ENCODE data around the gene DEFB131A. TPM values are rescaled to one million over a fixed set of nuclear protein-coding genes. Genes with fewer than 3 reads are reported as not detected.
"Not testable (repeated sequence)": the region's sequence is repeated elsewhere in the genome, so short reads cannot be mapped to it uniquely, and the experiment has no call there.

DEFB131A gene, protein sequence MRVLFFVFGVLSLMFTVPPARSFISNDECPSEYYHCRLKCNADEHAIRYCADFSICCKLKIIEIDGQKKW
- not detected for total RNA-seq

DNA sequence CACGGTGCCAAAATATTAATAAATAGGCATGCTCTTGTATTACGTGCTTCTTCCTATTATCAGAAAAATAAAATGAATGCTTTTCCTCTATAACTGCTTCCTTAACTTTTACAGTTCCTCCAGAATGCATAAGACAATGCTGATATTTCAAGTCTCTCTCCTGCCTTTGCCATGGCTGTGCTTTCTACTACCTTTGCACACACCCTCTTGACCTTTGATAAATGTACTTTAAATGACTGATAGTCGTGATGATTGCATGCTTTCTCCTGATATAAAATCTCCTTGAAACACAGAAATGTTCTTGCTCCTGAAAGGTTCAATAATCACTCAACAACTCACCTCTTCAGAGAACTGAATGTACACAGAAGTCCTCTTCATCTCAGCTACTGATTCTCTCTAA lies at the start of gene DEFB131A:
TSS of gene DEFB131A (plus strand) at position 301 of the 400 bp plus-strand sequence. CDS start 120 bp downstream, outside the sequence.
- ATAC-seq; intact Hi-C loops (cut with DNase I); DNase-seq (ENCODE audit: low spot score): not testable (repeated sequence)

DNA sequence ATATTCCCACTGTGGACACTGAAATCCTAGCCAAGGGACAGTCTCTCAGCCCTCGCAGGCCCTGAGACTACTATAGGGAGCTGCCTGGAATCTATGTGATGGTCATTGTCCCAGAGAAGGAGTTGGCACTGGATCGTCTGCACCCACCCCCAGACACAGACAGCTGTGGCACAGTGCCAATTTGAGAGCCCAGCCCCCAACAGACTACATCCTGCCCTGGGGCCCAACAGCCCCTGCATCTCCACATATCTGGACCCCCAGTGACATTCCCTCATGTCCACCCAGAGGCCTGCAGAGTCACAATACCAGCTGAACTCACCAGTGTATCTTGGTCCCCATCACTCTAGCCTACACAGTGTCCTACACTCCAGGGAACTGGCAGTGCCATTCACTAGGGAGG lies 38.4 kb upstream of the DEFB131A start:
- intact Hi-C loops (cut with DNase I); ATAC-seq; DNase-seq (ENCODE audit: low spot score): not testable (repeated sequence)

DNA sequence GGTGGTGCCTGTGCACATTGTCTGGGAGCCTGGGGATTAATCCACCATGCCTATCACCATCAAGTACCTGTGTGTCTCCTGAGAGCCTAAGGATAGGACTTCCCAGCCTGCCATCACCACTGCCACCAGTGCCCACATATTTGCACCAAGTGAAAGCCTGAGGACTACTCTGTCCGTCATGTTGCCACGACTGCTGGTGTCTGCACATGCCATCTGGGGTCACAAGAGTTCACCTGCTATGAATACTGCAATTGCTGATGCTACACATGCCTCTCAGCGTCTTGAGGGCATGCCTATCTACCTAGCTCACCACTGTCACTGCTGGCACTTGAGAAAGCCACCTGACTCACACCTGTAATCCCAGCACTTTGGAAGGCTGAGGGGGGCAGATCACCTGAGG lies 37.7 kb upstream of the DEFB131A start:
- DNase-seq (ENCODE audit: low spot score); intact Hi-C loops (cut with DNase I); ATAC-seq: not testable (repeated sequence)

DNA sequence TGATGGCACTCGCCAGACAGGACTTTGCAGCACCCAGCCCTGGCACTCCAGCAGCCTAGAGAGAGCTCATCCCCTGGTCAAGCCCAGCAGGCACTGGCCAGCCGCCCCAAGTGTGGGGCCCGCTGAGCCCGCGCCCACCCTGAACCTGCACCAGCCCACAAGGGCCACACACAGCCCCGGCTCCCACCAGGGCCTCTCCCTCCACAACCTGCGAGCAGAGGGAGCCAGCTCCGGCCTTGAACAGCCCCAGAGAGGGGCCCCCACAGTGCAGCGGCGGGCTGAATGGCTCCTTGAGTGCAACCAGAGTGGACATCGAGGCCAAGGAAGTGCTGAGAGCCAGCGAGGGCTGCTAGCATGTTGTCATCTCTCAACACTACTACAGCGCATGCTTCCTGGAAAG lies 34.4 kb upstream of the DEFB131A start:
- no peak for DNase-seq (ENCODE audit: low spot score)
- intact Hi-C loops (cut with DNase I), result no loop called here
- no peak for ATAC-seq

DNA sequence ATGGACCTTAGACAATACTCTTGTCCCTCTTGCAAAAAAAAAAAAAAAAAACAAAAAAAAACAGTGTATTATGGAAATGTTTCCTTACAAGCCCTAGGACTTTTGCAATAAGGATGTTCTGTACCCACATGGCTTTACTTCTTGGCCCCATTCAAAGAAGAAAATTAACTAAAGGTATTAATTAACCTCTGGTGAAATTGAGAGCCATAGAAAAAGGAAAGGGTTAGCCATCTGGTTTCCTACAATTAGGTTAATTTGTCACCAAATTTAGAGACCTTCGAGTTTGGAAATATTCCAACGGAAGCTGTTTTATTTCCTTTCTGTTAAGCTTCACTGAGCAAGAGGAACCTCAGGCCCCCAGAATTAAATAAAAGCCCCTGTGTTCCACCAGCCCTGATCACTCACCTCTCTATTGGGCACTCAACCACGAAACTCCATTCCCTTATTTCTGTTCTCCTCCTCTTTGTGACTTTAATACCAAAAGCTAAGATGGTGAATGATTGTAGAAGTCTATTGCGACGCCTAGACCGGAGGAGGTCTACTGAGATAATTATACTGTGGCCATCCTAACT lies 22.2 kb upstream of the DEFB131A start:
- ATAC-seq; intact Hi-C loops (cut with DNase I); DNase-seq (ENCODE audit: low spot score): not testable (repeated sequence)

DNA sequence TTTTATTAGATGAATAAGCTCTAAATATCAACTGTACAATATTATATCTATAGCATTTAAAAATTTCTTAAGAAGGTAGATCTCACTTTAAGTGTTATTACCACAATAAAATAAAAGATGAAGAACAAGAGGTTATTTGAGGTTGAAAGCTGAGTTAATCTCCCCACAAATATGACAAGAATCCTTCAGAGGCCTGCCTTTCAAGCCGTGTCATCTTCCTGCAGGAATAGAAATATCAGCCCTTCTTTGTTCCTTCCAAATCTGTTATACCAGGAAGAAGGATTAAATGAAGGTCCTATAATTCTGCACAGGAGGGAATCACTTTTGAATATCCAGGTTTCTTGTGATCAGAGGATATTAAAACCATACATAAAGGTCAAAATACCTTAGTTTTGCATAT lies 18.3 kb upstream of the DEFB131A start:
- ATAC-seq; DNase-seq (ENCODE audit: low spot score); intact Hi-C loops (cut with DNase I): not testable (repeated sequence)

DNA sequence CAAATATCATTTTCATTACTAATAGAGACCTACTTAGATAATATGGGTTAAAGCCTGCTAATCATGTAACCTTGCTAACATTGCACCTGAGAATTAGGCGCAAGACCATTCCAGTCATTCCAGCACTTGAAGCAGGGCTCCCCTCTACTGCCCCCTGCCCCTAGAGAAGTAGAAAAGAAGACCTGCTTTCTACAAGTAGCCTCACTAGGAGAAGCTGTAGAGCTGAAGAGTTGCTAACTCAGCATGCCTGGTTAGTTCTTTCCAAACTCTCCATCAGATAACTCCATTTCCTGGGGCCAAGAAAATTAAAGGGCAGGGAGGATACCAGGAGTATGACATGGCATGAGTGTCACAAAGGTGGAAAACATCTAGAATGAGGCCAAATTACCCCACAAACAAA lies 14.2 kb upstream of the DEFB131A start:
- ATAC-seq; DNase-seq (ENCODE audit: low spot score); intact Hi-C loops (cut with DNase I): not testable (repeated sequence)

DNA sequence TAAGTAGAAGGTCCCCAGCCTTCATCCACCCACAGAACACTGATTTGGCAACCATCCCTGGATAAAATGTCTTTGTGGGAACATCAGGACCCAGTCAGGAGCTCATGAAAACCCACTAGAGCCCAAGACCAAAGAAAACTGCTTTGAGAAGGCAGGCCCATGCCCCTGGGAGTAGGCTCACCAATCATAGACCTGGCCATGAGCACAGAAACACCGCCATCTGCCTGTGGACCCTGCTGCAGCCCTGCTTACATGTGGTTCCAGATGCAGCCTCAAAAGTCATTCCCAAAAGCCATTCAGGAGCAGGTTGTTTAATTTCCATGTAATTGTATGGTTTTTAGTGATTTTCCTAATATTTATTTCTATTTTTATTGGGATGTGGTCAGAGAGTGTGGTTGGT lies 10.9 kb upstream of the DEFB131A start:
- ATAC-seq; intact Hi-C loops (cut with DNase I); DNase-seq (ENCODE audit: low spot score): not testable (repeated sequence)

DNA sequence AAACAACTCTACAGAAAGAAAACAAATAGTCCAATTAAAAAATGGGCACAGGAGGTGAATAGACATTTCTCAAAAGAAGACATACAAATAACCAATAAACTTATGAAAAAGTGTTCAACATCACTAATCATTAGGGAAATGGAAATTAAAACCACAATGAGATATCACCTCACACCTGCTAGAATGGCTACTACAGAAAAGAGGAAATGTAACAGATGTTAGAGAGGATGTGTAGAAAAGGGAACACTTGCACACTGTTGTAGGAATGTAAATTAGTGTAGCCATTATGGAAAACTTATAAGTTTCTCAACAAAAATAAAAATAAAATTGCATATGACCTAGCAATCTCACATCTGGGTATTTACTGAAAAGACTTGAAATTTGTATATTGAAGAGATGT lies 7.5 kb upstream of the DEFB131A start:
- ATAC-seq; intact Hi-C loops (cut with DNase I); DNase-seq (ENCODE audit: low spot score): not testable (repeated sequence)

DNA sequence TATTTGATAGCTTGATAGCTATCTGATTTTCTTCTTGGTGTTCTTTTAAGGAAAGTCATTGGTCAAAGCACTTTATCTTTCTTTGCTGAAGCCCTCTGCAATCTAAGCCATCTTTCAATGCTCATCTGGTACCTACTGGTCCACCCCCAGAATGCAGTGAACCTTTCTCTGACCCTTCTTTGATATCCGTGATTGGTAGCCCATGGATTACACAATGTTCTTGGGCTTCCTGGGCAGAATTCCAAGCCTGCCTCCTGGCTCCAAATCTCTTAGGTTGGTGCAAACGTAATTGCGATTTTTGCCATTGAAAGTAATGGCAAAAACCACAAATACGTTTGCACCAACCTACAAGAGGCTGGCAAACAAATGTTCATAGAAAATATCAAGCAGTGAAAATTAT lies 1.9 kb upstream of the DEFB131A start:
- DNase-seq (ENCODE audit: low spot score); intact Hi-C loops (cut with DNase I); ATAC-seq: not testable (repeated sequence)

DNA sequence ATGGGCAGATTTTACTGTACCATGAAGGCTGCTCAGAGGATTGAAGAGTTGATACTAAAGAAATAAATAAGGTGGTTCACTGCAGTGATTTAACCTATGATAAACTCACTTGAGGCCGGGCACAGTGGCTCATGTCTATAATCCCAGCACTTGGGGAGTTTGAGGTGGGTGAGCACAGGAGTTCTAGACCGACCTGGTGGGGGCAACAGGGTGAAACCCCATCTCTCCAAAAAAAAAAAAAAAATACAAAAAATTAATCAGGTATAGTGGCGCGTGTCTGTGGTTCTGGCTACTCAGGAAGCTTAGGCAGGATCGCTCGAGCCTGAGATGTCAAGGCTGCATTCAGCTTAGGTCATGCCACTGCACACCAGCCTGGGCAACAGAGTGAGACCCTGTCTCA lies 467 bp downstream of the DEFB131A start:
- intact Hi-C loops (cut with DNase I); ATAC-seq; DNase-seq (ENCODE audit: low spot score): not testable (repeated sequence)

DNA sequence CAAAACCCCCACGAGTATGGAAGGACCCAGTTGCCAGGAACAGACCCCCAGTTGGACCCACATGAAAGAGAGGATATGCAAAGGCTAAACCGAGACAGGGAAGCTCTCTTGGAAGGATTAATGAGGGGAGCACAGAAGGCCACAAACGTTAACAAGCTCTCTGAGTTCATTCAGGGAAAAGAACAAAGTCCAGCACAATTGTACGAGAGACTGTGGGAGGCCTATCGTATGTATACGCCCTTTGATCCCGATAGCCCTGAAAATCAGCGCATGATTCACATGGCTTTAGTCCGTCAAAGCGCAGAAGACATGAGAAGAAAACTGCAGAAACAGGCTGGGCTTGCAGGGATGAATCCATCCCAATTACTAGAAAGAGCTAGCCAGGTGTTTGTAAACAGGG lies 8.0 kb downstream of the DEFB131A start:
- ATAC-seq; DNase-seq (ENCODE audit: low spot score); intact Hi-C loops (cut with DNase I): not testable (repeated sequence)

DNA sequence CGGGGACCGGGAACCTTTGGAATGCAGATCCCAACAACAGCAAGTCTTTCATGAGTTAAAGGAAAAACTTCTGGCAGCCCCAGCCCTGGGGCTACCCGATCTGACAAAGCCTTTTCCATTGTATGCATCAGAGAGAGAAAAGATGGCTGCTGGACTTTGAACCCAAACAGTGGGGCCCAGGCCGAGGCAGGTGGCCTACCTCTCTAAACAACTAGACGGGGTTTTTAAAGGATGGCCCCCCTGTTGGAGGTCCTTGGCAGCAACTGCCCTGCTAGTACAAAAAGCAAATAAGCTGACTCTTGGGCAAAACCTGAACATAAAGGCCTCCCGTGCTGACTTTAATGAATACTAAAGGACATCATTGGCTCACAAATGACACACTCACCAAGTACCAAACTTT lies 10.1 kb downstream of the DEFB131A start:
- ATAC-seq; DNase-seq (ENCODE audit: low spot score); intact Hi-C loops (cut with DNase I): not testable (repeated sequence)

DNA sequence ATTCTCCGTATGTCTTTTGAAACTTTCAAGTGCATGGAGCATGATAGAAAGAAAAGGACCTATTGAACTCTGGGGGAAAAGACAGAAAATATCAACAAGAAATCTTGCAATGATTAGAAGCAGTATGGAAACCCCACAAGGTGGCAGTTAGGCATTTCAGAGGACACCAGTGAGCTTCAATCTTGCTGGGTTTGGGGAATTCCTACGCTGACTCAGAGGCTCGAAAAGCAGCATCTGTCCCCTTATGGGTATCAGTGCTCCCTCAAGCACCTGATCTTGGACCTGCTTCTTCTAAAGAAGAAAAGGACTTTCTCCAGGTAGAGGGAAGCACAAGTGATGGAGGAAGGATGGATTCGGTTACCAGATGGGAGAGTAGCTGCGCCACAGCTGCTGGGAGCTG lies 10.8 kb downstream of the DEFB131A start:
- ATAC-seq; intact Hi-C loops (cut with DNase I); DNase-seq (ENCODE audit: low spot score): not testable (repeated sequence)

DNA sequence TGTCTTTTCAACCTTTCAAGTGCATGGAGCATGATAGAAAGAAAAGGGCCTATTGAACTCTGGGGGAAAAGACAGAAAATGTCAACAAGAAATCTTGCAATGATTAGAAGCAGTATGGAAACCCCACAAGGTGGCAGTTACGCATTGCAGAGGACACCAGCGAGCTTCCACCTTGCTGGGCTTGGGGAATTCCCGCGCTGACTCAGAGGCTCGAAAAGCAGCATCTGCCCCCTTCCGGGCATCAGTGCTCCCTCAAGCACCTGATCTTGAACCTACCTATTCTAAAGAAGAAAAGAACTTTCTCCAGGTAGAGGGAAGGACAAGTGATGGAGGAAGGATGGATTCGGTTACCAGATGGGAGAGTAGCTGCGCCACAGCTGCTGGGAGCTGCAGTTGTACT lies 35.3 kb downstream of the DEFB131A start:
- DNase-seq (ENCODE audit: low spot score); intact Hi-C loops (cut with DNase I); ATAC-seq: not testable (repeated sequence)

DNA sequence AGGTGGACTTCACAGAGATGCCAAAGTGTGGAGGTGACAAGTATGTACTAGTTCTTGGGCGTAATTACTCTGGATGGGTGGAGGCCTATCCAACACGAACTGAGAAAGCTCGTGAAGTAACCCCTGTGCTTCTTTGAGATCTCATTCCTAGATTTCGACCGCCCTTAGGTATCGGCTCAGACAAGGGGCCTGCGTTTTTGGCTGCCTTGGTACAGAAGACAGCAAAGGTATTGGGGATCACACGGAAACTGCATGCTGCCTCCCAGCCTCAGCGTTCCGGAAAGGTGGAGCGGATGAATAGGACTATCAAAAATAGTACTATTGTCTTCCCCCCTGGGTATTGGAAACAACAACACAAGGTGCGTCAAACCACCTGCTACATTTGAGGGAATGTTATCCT lies 35.9 kb downstream of the DEFB131A start:
- DNase-seq (ENCODE audit: low spot score); ATAC-seq; intact Hi-C loops (cut with DNase I): not testable (repeated sequence)

DNA sequence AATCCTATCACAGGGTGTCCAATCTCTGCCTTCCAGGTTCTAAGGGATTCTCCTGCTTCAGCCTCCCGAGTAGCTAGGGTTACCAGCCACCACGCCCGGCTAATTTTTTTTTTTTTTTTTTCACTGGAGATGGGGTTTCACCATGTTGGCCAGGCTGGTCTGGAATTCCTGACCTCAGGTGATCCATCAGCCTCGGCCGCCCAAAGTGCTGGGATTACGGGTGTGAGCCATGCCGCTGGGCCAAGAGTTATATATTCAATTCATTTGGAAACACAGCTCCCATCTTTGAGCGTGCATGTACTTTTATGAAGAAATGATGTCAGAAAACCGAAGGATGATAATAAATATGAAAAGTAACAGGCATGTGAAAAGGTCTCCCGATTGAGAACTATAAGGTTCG lies 38.7 kb downstream of the DEFB131A start:
- not testable (repeated sequence) for DNase-seq (ENCODE audit: low spot score); ATAC-seq

DNA sequence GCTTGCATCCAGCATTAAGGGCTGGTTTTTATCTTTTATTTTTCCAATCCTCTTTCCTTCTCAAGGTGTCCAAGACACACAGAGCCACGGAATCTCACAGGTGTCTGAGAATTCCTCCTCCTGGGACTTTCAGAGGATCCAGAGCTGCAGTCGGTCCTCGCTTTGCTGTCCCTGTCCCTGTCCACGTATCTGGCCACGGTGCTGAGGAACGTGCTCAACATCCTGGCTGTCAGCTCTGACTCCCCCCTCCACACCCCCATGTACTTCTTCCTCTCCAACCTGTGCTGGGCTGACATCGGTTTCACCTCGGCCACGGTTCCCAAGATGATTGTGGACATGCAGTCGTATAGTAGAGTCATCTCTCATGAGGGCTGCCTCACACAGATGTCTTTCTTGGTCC lies 39.5 kb downstream of the DEFB131A start:
- intact Hi-C loops (cut with DNase I); ATAC-seq: not testable (repeated sequence)
- peak; percentile 22 for DNase-seq (ENCODE audit: low spot score)

More for the DNA sequence above, 38.7 kb downstream of the DEFB131A start:
- intact Hi-C loops (cut with DNase I), result not testable (repeated sequence)

DNA sequence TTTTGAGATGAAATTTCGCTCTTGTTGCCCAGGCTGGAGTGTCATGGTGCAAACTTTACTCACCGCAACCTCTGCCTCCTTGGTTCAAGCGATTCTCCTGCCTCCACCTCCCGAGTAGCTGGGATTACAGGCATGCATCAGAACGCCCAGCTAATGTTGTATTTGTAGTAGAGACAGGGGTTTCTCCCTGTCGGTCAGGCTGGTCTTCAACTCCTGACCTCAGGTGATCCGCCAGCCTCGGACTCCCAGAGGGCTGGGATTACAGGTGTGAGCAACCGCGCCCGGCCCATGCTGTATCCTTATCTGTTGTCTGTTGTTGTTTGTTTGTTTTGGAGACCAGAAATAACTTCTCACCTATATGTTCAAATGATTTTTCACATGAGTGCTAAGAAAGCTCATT lies 42.7 kb downstream of the DEFB131A start:
- ATAC-seq; intact Hi-C loops (cut with DNase I): not testable (repeated sequence)
- DNase-seq (ENCODE audit: low spot score), result peak; percentile 35

DNA sequence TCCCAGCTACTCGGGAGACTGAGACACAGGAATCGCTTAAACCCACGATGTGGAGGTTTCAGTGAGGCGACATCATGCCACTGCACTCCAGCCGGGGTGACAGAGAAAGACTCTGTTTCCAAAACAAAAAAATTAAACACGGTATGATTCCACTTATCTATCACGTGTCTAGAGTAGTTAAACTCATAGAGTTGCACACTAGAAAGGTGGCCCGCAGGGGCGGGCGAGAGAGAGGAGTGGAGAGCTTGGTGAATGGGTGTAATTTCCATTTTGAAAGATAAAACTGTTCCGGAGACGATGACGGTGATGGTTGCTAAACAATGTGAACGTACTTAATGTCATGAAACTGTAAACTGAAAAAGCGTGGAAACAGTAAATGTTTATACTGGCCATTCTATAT lies 44.6 kb downstream of the DEFB131A start:
- DNase-seq (ENCODE audit: low spot score); ATAC-seq; intact Hi-C loops (cut with DNase I): not testable (repeated sequence)
